Measurements from ENCODE around the gene LAP3.

LAP3 gene

GRCh38 chr4:17619416-17620105, 42.6 kb downstream of the LAP3 start:
- DNase-seq (ENCODE audit: low spot score) = no peak

DNA sequence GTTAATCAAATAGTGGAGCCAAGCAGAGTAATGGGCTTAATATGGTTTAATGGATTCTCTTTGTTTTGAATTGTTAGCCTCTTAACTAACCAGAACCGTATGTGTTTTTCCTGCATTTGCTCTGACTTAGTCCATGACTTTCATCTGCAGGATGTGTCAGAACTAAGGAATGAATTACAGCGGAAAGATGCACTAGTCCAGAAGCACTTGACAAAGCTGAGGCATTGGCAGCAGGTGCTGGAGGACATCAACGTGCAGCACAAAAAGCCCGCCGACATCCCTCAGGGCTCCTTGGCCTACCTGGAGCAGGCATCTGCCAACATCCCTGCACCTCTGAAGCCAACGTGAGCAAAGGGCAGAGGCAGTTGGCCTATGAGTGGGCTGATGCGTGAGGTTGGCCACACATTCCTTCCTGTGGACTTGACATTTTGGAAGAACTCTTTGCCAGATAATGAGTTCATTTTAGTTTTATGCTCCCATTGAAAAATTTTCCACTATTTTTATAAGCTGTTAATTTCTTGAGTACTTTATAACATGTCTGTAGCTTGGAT, 46.5 kb downstream of the LAP3 start:
- no peak for DNase-seq (ENCODE audit: low spot score)

DNA sequence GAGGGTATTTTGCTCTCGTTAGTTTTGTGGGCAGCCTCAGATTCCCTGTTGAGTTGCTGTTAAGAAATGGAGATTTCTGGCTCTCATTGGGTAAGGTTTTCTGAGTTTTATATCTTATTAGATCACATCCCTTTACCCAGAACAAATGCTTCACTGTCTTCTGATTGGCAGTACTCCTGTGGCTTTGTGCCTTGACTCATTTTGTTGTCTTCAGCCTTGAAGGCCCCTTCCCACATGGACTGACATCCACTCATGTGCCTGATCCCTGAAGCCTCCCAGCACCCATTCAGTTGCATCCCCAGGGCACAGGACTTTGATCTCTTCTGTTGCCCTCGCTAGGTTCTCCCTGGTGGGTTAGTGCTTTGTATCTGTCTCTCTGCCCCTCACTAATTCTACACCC, 47.8 kb downstream of the LAP3 start:
- no peak for DNase-seq (ENCODE audit: low spot score)

DNA sequence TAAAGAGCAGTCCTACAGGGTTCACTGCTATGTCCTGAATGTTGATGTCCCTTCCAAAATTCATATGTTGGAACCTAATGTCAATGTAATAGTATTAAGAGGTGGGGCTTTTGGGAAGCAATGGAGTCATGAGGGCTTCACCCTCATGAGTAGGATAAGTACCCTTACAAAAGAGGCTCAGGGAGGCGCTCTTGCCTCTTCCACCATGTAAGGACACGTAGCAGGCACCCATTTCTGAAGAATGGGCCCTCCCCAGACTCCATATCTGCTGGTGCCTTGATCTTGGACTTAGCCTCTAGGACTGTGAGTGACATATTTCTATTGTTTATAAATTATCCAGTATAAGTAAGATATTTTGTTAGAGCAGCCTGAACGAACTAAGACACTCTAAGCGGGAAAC, 53.2 kb downstream of the LAP3 start:
- no peak for DNase-seq (ENCODE audit: low spot score)

DNA sequence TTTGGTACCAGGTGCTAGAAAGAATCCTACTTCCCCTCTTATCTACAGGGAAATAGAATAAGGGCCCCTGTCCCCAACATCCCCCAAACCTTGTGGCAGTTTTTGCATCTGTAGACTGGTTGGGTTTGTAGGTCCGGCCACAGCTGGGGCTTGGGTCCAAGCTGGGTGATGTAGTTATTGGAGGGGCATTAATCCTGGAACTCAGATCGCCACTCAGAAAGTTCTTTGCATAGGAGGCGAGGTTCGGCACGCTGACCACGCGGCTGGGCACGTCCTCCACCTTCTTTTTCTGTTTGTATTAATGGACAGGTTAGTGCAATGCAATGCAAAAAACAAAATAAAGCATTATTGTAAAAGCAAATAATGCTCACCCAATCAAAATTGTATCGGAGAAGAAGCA, 56.6 kb downstream of the LAP3 start:
- DNase-seq (ENCODE audit: low spot score) = no peak

GRCh38 chr4:17635056-17635455, 58.1 kb downstream of the LAP3 start:
- DNase-seq (ENCODE audit: low spot score) = no peak

GRCh38 chr4:17636341-17636695, 59.3 kb downstream of the LAP3 start:
- DNase-seq (ENCODE audit: low spot score) = no peak

GRCh38 chr4:17636696-17637622, 60.0 kb downstream of the LAP3 start:
- DNase-seq (ENCODE audit: low spot score) = peak; percentile 60

DNA sequence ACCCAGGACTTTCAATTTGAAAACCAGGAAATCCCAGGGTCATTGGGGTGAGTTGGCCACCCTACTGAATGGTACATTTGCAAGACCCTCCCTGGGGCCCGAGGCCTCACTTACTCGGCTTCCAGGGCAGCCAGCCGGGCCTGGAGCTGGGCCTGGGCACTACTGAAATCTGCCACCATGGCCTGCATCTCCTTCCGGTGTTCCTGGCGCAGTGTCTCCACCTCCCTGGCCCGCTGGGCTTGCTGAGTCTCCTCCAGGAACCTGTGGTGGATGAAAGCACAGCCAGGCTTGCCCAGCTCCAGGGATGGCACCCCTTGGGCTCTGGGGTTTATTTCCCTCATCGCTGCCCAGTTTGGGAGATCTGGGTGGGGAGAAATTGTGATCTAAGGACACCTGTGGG, 62.1 kb downstream of the LAP3 start:
- DNase-seq (ENCODE audit: low spot score) = no peak

DNA sequence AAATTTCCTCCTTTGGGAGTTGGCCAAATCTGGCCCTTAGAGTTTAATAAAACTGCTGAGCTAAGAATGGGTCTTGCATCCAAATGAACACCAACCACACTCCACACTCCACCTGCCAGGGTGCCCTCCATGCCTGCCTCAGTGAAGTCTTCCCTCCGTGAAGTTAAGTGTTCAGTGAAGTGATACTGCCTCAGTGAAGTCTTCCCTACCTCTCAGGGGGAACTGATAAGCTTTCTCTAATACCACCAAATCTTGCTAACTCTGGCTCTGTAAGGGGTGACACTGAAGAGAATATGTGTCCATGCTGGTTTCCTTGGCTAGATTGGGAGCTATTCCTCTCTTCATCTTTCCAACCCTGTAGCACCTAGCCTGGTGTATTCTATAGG, 65.4 kb downstream of the LAP3 start:
- no peak for DNase-seq (ENCODE audit: low spot score)

DNA sequence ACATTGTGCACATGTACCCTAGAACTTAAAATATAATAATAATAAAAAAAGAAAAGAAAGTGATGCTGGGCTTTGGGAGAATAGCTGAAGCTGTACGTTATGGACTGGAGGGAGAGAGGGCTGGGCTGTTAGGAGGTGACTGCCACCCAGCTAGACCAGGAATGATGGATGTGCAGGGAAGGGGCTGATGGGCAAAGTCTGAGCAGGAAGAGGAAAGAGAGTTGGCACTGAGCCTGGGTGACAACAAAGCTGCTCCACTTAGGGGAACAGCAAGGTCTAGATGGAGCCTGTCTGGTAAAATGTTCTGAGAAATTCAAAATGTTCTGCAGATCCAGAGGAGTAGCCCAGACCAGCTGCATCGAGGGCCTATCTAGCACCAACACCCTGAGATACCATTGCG, 69.7 kb downstream of the LAP3 start:
- DNase-seq (ENCODE audit: low spot score) = no peak

DNA sequence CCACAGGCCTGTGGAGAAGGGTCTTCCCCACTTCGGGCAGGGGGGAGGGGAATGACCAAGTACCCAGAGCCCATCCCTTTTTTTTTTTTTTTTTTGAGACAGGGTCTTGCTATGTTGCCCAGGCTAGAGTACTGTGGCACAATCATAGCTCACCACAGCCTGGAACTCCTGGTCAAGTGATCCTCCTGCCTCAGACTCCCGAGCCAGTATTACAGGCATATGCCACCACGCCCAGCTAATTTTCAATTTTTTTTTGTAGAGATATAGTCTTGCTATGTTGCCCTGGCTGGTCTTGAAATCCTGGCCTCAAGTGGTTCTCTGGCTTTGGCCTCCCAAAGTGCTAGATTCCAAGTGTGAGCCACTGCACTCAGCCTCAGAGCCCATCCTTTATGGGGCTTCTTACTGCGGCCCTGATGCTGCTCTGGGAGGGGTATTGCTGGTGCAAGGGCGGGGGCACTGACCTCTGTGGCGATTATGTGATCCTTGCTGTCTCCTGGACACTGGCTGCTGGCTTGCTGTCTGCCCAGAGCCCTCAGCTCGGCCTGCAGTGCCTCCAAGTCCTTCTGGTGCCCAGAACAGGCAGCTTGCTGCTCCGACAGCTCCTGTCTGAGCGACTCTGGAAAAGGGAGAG, 70.3 kb downstream of the LAP3 start:
- DNase-seq (ENCODE audit: low spot score) = no peak

DNA sequence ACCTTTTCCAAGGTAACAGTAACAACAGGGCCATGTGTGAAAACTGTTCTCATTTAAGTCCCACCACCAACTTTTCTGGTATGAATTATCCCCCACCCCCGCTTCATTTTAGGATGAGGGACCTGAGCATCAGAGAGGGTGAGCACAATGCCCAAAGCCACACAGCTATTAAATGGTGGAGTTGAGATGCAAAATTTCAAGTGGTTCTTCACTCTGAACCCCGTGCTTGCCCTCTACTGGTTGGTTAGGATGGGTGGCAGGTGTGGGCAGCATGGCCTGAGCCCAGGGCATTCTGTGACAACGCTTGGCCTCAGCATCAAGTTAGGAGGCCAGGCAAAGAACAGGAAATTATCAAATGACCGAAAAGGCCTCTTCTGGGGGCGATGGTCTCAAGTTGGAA, 70.9 kb downstream of the LAP3 start:
- peak; percentile 3 for DNase-seq (ENCODE audit: low spot score)

DNA sequence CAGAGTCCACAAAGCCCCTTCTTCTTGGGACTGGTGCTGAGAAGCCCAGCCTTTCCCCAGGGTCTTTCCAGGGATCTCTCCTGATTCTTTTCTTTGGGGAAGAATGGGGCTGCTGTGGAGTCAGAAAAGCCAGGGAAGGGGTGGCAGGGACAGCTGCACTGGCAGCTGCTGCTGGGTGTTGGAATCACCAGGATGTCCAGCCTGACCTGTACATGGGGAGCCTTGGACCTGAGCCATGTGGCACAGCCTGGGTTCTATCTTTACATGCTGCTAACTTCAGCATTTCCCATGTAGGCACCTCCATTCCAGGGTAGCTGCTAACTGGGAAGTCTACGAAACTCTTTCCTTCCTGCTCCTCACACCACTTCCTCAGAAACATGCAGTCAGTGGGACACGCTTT, 73.4 kb downstream of the LAP3 start:
- no peak for DNase-seq (ENCODE audit: low spot score)

GRCh38 chr4:17654701-17655100, 77.7 kb downstream of the LAP3 start:
- no peak for DNase-seq (ENCODE audit: low spot score)

DNA sequence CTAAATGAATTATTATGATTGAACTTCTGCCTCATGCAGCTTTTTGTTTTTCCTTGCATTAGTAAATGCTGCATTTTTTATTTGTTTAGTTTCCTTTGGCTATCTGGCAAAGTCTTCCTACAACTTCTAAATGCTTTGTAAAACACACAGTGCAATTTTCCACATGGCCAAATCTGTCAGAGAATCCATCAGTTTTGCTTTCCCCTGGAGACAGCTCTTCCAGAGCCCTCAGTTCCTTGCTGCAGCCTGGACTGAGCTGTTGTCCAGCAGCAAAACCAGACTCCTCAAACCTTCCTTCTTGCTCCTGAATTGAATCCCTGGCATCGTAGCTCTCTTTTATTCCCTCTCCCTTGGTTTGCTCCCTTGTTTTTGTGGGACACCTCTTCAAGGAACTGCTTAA, 80.1 kb downstream of the LAP3 start:
- no peak for DNase-seq (ENCODE audit: low spot score)
